Uterus (tissue), 4 donors: ENCODE results near the gene FBXO9. TPM values are rescaled to one million over a fixed set of nuclear protein-coding genes. Genes with fewer than 3 reads are reported as not detected.
"Not testable (repeated sequence)": the region's sequence is repeated elsewhere in the genome, so short reads cannot be mapped to it uniquely, and the experiment has no call there.

Experiments
- DNase-seq, 2 donors: peaks; one replicate each; pipeline ENCODE4 v3.0.0-alpha.2; 2019 to 2020
- H3K27ac ChIP-seq, 2 donors: fragments of 200-600 bp; sonication (generic); 1 replicate in 1 of 2; 2 replicates in 1 of 2; pipeline ENCODE4 v1.5.1; 2016 to 2018
- H3K27me3 ChIP-seq, 2 donors: fragments of 200-600 bp; sonication (generic); one replicate each; pipeline ENCODE4 v1.5.1; 2018 to 2019; ENCODE audit warnings: control low read depth in 1 of 2
- H3K36me3 ChIP-seq, 2 donors: fragments of 200-600 bp; sonication (generic); one replicate each; pipeline ENCODE4 v1.5.1; 2019; ENCODE audit warnings: control low read depth in 1 of 2
- H3K4me1 ChIP-seq, 2 donors: fragments of 200-600 bp; sonication (generic); one replicate each; pipeline ENCODE4 v1.5.1; 2018 to 2019; ENCODE audit warnings: control low read depth in 1 of 2
- H3K4me3 ChIP-seq, 2 donors: fragments of 200-600 bp; sonication (generic); 1 replicate in 1 of 2; 2 replicates in 1 of 2; pipeline ENCODE4 v1.5.1; 2018 to 2019; ENCODE audit warnings: mild to moderate bottlenecking in 1 of 2
- H3K9me3 ChIP-seq, 2 donors: fragments of 200-600 bp; sonication (generic); one replicate each; pipeline ENCODE4 v1.5.1; 2019; ENCODE audit warnings: control low read depth in 1 of 2
- CTCF ChIP-seq, 4 experiments: fragments of 200-600 bp in 2 of 4; fragments of 450-650 bp in 2 of 4; sonication (generic) in 2 of 4; IDR thresholded peaks; one replicate each; pipeline ENCODE4 v1.5.1; 2016 to 2019; ENCODE audit warnings: antibody characterized with exemption in 4 of 4, mild to moderate bottlenecking in 2 of 4, moderate library complexity in 1 of 4
- POLR2A ChIP-seq, 2 donors: fragments of 450-650 bp; IDR thresholded peaks; one replicate each; pipeline ENCODE4 v1.6.1; 2016; ENCODE audit warnings: antibody characterized with exemption in 2 of 2, mild to moderate bottlenecking in 1 of 2, moderate library complexity in 1 of 2
- intact Hi-C: fragments of 100-400 bp; cut with DNase I; formaldehyde crosslinking; loops from one replicate; pipeline ENCODE4 v1.15.1; 2023; ENCODE audit warnings: low total_unique reads
- total RNA-seq, 4 donors: library from RNA; depleted of rRNA in 3 of 4; stranded (reverse); fragments of >200 nt in 3 of 4; gene quantifications; one replicate each; pipeline versions ENCODE4 v1.1.0 to v1.2.4, GENCODE V29; 2014 to 2023
- donor health status: DM: yes; HTN: yes; CAD: no.

FBXO9 gene
- total RNA-seq, 4 donors from 2014 or later: 13.8 to 138 (median 34.4) TPM

- no peaks in the 10 kb centered on the region for H3K4me1 ChIP-seq
- no peaks in the 10 kb centered on the region for H3K27me3 ChIP-seq
- no peaks in the 10 kb centered on the region for H3K36me3 ChIP-seq
- H3K9me3 ChIP-seq: no peaks in the 10 kb centered on the region
- DNase-seq: no peak
- no peak overlapping the region for H3K4me3 ChIP-seq
- intact Hi-C loops: no loop called here
- H3K27ac ChIP-seq: no peak overlapping the region
- no peak for TF ChIP-seq POLR2A (IDR thresholded peaks at IDR 0.05)
- TF ChIP-seq CTCF (IDR thresholded peaks at IDR 0.05): no peak
These were observed 19.1 kb upstream of the FBXO9 start for GRCh38 chr6:53045891-53046673.

GRCh38 chr6:53048431-53049195 lies 16.6 kb upstream of the FBXO9 start:
- TF ChIP-seq CTCF (IDR thresholded peaks at IDR 0.05) (no peak), POLR2A (IDR thresholded peaks at IDR 0.05) (no peak)

GRCh38 chr6:53049415-53049814 lies 15.8 kb upstream of the FBXO9 start:
- Histone ChIP-seq H3K9me3 (no peaks in the 10 kb centered on the region), H3K27me3 (no peaks in the 10 kb centered on the region), H3K36me3 (no peaks in the 10 kb centered on the region), H3K27ac (no peak overlapping the region), H3K4me1 (no peaks in the 10 kb centered on the region), H3K4me3 (no peak overlapping the region)
- intact Hi-C loops: no loop called here
- TF ChIP-seq POLR2A (IDR thresholded peaks at IDR 0.05): no peak
- TF ChIP-seq CTCF (IDR thresholded peaks at IDR 0.05): no peak
- no peak for DNase-seq

More at GRCh38 chr6:53048431-53049195, 16.6 kb upstream of the FBXO9 start:
- H3K27me3 ChIP-seq: no peaks in the 10 kb centered on the region
- no peak overlapping the region for H3K4me3 ChIP-seq
- H3K4me1 ChIP-seq: no peaks in the 10 kb centered on the region
- H3K36me3 ChIP-seq: no peaks in the 10 kb centered on the region
- H3K9me3 ChIP-seq: no peaks in the 10 kb centered on the region
- no peak for DNase-seq
- no peak overlapping the region for H3K27ac ChIP-seq
- intact Hi-C loops: no loop called here

- H3K9me3 ChIP-seq, H3K27me3 ChIP-seq, H3K4me1 ChIP-seq, H3K4me3 ChIP-seq, H3K27ac ChIP-seq, DNase-seq, H3K36me3 ChIP-seq: not testable (repeated sequence)
- intact Hi-C loops: loop anchor here (10.0 kb wide), 1 partner anchor 157 kb away; no protein-coding TSS in a partner anchor
These were observed 13.1 kb upstream of the FBXO9 start for GRCh38 chr6:53052152-53052551.

GRCh38 chr6:53054532-53054931 lies 10.7 kb upstream of the FBXO9 start:
- no peaks in the 10 kb centered on the region for H3K27me3 ChIP-seq
- TF ChIP-seq CTCF (IDR thresholded peaks at IDR 0.05) (no peak), POLR2A (IDR thresholded peaks at IDR 0.05) (no peak)
- no peak overlapping the region for H3K27ac ChIP-seq
- H3K4me1 ChIP-seq: peaks cover 0 to 3% of the 10 kb centered on the region in 2 donors
- no peaks in the 10 kb centered on the region for H3K36me3 ChIP-seq
- H3K4me3 ChIP-seq: no peak overlapping the region
- DNase-seq: no peak
- no peaks in the 10 kb centered on the region for H3K9me3 ChIP-seq
- intact Hi-C loops: loop anchor here (10.0 kb wide), 1 partner anchor 160 kb away; no protein-coding TSS in a partner anchor
